H9 (cell line): ENCODE measurements around the gene CDH19. TPM values are rescaled to one million over a fixed set of nuclear protein-coding genes. Genes with fewer than 3 reads are reported as not detected.
A peak's percentile ranks its signal among the peaks of the same experiment; 100 is the strongest.

Source experiments
- DNase-seq: peaks from one replicate; pipeline ENCODE4 v3.0.0-alpha.2; 2017
- H2AFZ ChIP-seq: one replicate; pipeline ENCODE4 v1.6.1; 2013; ENCODE audit warnings: mild to moderate bottlenecking, low read length, control low read depth, moderate library complexity
- H2AK5ac ChIP-seq: 2 replicates; pipeline ENCODE4 v1.6.1; 2013; ENCODE audit warnings: low read length, control low read depth, mixed read lengths; ENCODE audit not compliant: insufficient read length
- H2BK120ac ChIP-seq: one replicate; pipeline ENCODE4 v1.6.1; 2013; ENCODE audit warnings: low read depth, mild to moderate bottlenecking, low read length, control low read depth, inconsistent platforms; ENCODE audit not compliant: poor library complexity, severe bottlenecking
- H2BK12ac ChIP-seq: 2 replicates; pipeline ENCODE4 v1.6.1; 2013; ENCODE audit warnings: low read length, control low read depth, mixed read lengths, low read depth; ENCODE audit not compliant: insufficient read length
- H2BK15ac ChIP-seq: 2 replicates; pipeline ENCODE4 v1.6.1; 2013; ENCODE audit warnings: low read depth, low read length, control low read depth
- H2BK20ac ChIP-seq: one replicate; pipeline ENCODE4 v1.6.1; 2013; ENCODE audit warnings: low read depth, mild to moderate bottlenecking, low read length, control low read depth, inconsistent platforms; ENCODE audit not compliant: poor library complexity, severe bottlenecking
- H2BK5ac ChIP-seq: 2 replicates; pipeline ENCODE4 v1.6.1; 2013; ENCODE audit warnings: low read length, control low read depth, mixed read lengths; ENCODE audit not compliant: insufficient read length
- H3K14ac ChIP-seq: 2 replicates; pipeline ENCODE4 v1.6.1; 2013; ENCODE audit warnings: low read length, control low read depth; ENCODE audit not compliant: insufficient read depth
- H3K18ac ChIP-seq: 2 replicates; pipeline ENCODE4 v1.6.1; 2013; ENCODE audit warnings: low read depth, mild to moderate bottlenecking, mixed read lengths, low read length, control low read depth; ENCODE audit not compliant: insufficient read length
- H3K23ac ChIP-seq: 2 replicates; pipeline ENCODE4 v1.6.1; 2013; ENCODE audit warnings: low read length, control low read depth, mixed read lengths, low read depth; ENCODE audit not compliant: insufficient read length
- H3K23me2 ChIP-seq: 2 replicates; pipeline ENCODE4 v1.6.1; 2013; ENCODE audit warnings: low read depth, mild to moderate bottlenecking, mixed read lengths, low read length, control low read depth; ENCODE audit not compliant: insufficient read length, poor library complexity, severe bottlenecking
- H3K27ac ChIP-seq: 2 replicates; pipeline ENCODE4 v1.5.1; 2013; ENCODE audit warnings: low read length, control low read depth, mixed read lengths, low read depth; ENCODE audit not compliant: insufficient read length
- H3K27me3 ChIP-seq: 2 replicates; pipeline ENCODE4 v1.6.1; 2013; ENCODE audit warnings: low read length, control low read depth, inconsistent platforms; ENCODE audit not compliant: insufficient read depth
- H3K4ac ChIP-seq: 2 replicates; pipeline ENCODE4 v1.6.1; 2013; ENCODE audit warnings: low read depth, mild to moderate bottlenecking, control low read depth, inconsistent platforms, low read length, moderate library complexity
- H3K4me1 ChIP-seq: 2 replicates; pipeline ENCODE4 v1.6.1; 2013; ENCODE audit warnings: low read length, control low read depth, inconsistent platforms; ENCODE audit not compliant: insufficient read depth
- H3K4me2 ChIP-seq: 2 replicates; pipeline ENCODE4 v1.6.1; 2013; ENCODE audit warnings: low read length, control low read depth, mixed read lengths; ENCODE audit not compliant: insufficient read length, insufficient read depth
- H3K56ac ChIP-seq: 2 replicates; pipeline ENCODE4 v1.6.1; 2013; ENCODE audit warnings: low read depth, mild to moderate bottlenecking, mixed read lengths, low read length, control low read depth; ENCODE audit not compliant: insufficient read length
- H3K79me1 ChIP-seq: 2 replicates; pipeline ENCODE4 v1.6.1; 2013; ENCODE audit warnings: low read depth, mild to moderate bottlenecking, moderate library complexity, low read length, control low read depth, inconsistent platforms; ENCODE audit not compliant: insufficient read depth, poor library complexity, severe bottlenecking
- H3K79me2 ChIP-seq: 2 replicates; pipeline ENCODE4 v1.6.1; 2013; ENCODE audit warnings: low read length, control low read depth, inconsistent platforms; ENCODE audit not compliant: insufficient read depth
- H3K9ac ChIP-seq: 2 replicates; pipeline ENCODE4 v1.6.1; 2013; ENCODE audit warnings: low read length, control low read depth, mixed read lengths; ENCODE audit not compliant: insufficient read length; ENCODE audit errors: extremely low read depth
- H3K9me3 ChIP-seq: one replicate; pipeline ENCODE4 v1.6.1; 2013; ENCODE audit warnings: low read depth, low read length, inconsistent platforms; ENCODE audit not compliant: control insufficient read depth
- H3T11ph ChIP-seq: one replicate; pipeline ENCODE4 v1.6.1; 2013; ENCODE audit warnings: mild to moderate bottlenecking, low read length, control low read depth, inconsistent platforms
- H4K20me1 ChIP-seq: one replicate; pipeline ENCODE4 v1.6.1; 2013; ENCODE audit not compliant: control insufficient read depth, insufficient read length, insufficient read depth
- H4K5ac ChIP-seq: 2 replicates; pipeline ENCODE4 v1.6.1; 2013; ENCODE audit warnings: low read depth, mild to moderate bottlenecking, mixed read lengths, low read length, control low read depth; ENCODE audit not compliant: insufficient read length
- H4K8ac ChIP-seq: replicated peaks from 2 replicates; pipeline ENCODE4 v1.6.1; 2013; ENCODE audit warnings: low read length, control low read depth, mixed read lengths, low read depth; ENCODE audit not compliant: insufficient read length
- H4K91ac ChIP-seq: 2 replicates; pipeline ENCODE4 v1.6.1; 2013; ENCODE audit warnings: low read depth, mild to moderate bottlenecking, moderate library complexity, mixed read lengths, low read length, control low read depth; ENCODE audit not compliant: insufficient read length
- H3K27ac Mint-ChIP-seq, 3 experiments: 2 replicates in 2 of 3; 3 replicates in 1 of 3; pipeline ENCODE4 v1.8.0; 2020 to 2021; ENCODE audit warnings: mixed read lengths in 3 of 3, mild to moderate bottlenecking in 1 of 3, moderate library complexity in 1 of 3
- H3K27me3 Mint-ChIP-seq: 2 replicates; pipeline ENCODE4 v1.8.0; 2021; ENCODE audit warnings: low read depth, mild to moderate bottlenecking, moderate library complexity, mixed read lengths
- H3K36me3 Mint-ChIP-seq, 3 experiments: 2 replicates in 2 of 3; 3 replicates in 1 of 3; pipeline ENCODE4 v1.8.0; 2020 to 2021; ENCODE audit warnings: low read depth in 3 of 3, mixed read lengths in 3 of 3; ENCODE audit not compliant: insufficient read depth in 1 of 3
- H3K4me1 Mint-ChIP-seq, 2 experiments: 2 replicates each; pipeline ENCODE4 v1.8.0; 2020; ENCODE audit warnings: mixed read lengths in 2 of 2
- H3K4me3 Mint-ChIP-seq, 2 experiments: 2 replicates in 1 of 2; 3 replicates in 1 of 2; pipeline ENCODE4 v1.8.0; 2020 to 2021; ENCODE audit warnings: mild to moderate bottlenecking in 2 of 2, mixed read lengths in 2 of 2, moderate library complexity in 1 of 2
- H3K9me3 Mint-ChIP-seq, 2 experiments: 2 replicates in 1 of 2; 3 replicates in 1 of 2; pipeline ENCODE4 v1.8.0; 2020; ENCODE audit warnings: mild to moderate bottlenecking in 2 of 2, mixed read lengths in 2 of 2, moderate library complexity in 1 of 2
- CTCF ChIP-seq: fragments of 200-600 bp; sonication (generic); conservative IDR thresholded peaks from 3 replicates; pipeline ENCODE4 v1.8.0; 2021; ENCODE audit warnings: antibody characterized with exemption, mild to moderate bottlenecking
- WGBS: extraction: QIAGEN DNeasy Blood & Tissue Kit; methylation state at CpG from one replicate; pipeline ENCODE4 v1.1.7; 2013; ENCODE audit warnings: missing lambda C conversion rate, low lambda C conversion rate, mixed read lengths; ENCODE audit not compliant: insufficient read length; ENCODE audit errors: extremely low coverage; 5-methylcytosine and 5-hydroxymethylcytosine counted together
- total RNA-seq: library from RNA; stranded (reverse); gene quantifications from 2 replicates; pipeline ENCODE4 v1.2.1, GENCODE V29; 2021

CDH19 gene
- total RNA-seq, 1 experiment from 2014 or later: not detected

GRCh38 chr18:66560094-66560493 is 43.8 kb downstream of the CDH19 start:
- Histone ChIP-seq H3K4me1 (no peaks in the 10 kb centered on the region), H3K27ac (no peak overlapping the region), H4K5ac (no peak overlapping the region), H4K8ac (no peak overlapping the region), H2AFZ (no peak overlapping the region), H3K56ac (no peak overlapping the region), H2BK20ac (no peak overlapping the region), H2BK12ac (no peak overlapping the region), H3K14ac (no peak overlapping the region), H3K79me1 (no peaks in the 10 kb centered on the region), H4K20me1 (no peaks in the 10 kb centered on the region), H4K91ac (no peak overlapping the region), H3K18ac (no peak overlapping the region), H2BK15ac (no peak overlapping the region), H3T11ph (no peak overlapping the region), H3K4ac (no peak overlapping the region), H2AK5ac (no peak overlapping the region), H3K79me2 (no peaks in the 10 kb centered on the region), H3K27me3 (no peaks in the 10 kb centered on the region), H3K4me2 (no peak overlapping the region), H3K23me2 (no peaks in the 10 kb centered on the region), H3K23ac (no peak overlapping the region), H2BK5ac (no peak overlapping the region), H3K9me3 (no peaks in the 10 kb centered on the region), H2BK120ac (no peak overlapping the region), H3K9ac (no peak overlapping the region)
- DNase-seq: no peak
- Mint-ChIP-seq H3K4me1 (peaks cover 0 to 2% of the 10 kb centered on the region in 2 experiments; a peak in 1 of 4 replicates), H3K9me3 (no peaks in the 10 kb centered on the region), H3K36me3 (no peaks in the 10 kb centered on the region), H3K27me3 (no peaks in the 10 kb centered on the region), H3K27ac (no peak overlapping the region), H3K4me3 (no peak overlapping the region)
- peak; percentile 75 for TF ChIP-seq CTCF
- no CpG with 5 or more reads among the region's 4 CpGs for WGBS
